Neural progenitor cell (in vitro differentiated cells): Measurements from ENCODE around the gene IGSF9. TPM values are rescaled to one million over a fixed set of nuclear protein-coding genes. Genes with fewer than 3 reads are reported as not detected.

Source experiments
- DNase-seq: peaks from one replicate; pipeline ENCODE4 v3.0.0-alpha.2; 2016; ENCODE audit warnings: low spot score
- H2AFZ ChIP-seq: fragments of 200-600 bp; sonication (generic); replicated peaks from 2 replicates; pipeline ENCODE4 v1.6.1; 2016; ENCODE audit warnings: antibody characterized with exemption
- H3F3A ChIP-seq: fragments of 200-600 bp; sonication (generic); 2 replicates; pipeline ENCODE4 v1.6.1; 2016; ENCODE audit warnings: antibody characterized with exemption, low read depth
- H3K27ac ChIP-seq: fragments of 200-600 bp; sonication (generic); 2 replicates; pipeline ENCODE4 v1.5.1; 2016; ENCODE audit warnings: mild to moderate bottlenecking
- H3K27me3 ChIP-seq: fragments of 200-600 bp; sonication (generic); 2 replicates; pipeline ENCODE4 v1.6.1; 2016; ENCODE audit warnings: mild to moderate bottlenecking, moderate library complexity
- H3K36me3 ChIP-seq: fragments of 200-600 bp; sonication (generic); 2 replicates; pipeline ENCODE4 v1.5.1; 2016
- H3K4me1 ChIP-seq: fragments of 200-600 bp; sonication (generic); 2 replicates; pipeline ENCODE4 v1.6.1; 2016; ENCODE audit warnings: mixed run types
- H3K4me2 ChIP-seq: fragments of 200-600 bp; sonication (generic); 2 replicates; pipeline ENCODE4 v1.6.1; 2016
- H3K4me3 ChIP-seq: fragments of 200-600 bp; sonication (generic); 2 replicates; pipeline ENCODE4 v1.5.1; 2016
- H3K79me2 ChIP-seq: fragments of 200-600 bp; sonication (generic); 2 replicates; pipeline ENCODE4 v1.6.1; 2016; ENCODE audit warnings: low read depth
- H3K9ac ChIP-seq: fragments of 200-600 bp; sonication (generic); 2 replicates; pipeline ENCODE4 v1.6.1; 2016
- H3K9me3 ChIP-seq: fragments of 200-600 bp; sonication (generic); 2 replicates; pipeline ENCODE4 v1.5.1; 2016; ENCODE audit warnings: low read depth
- H4K20me1 ChIP-seq: fragments of 200-600 bp; sonication (generic); 2 replicates; pipeline ENCODE4 v1.6.1; 2016; ENCODE audit warnings: low read depth
- H3K27ac Mint-ChIP-seq: 3 replicates; pipeline ENCODE4 v1.8.0; 2021; ENCODE audit warnings: mixed read lengths
- H3K27me3 Mint-ChIP-seq: 2 replicates; pipeline ENCODE4 v1.8.0; 2022; ENCODE audit warnings: low read depth, mild to moderate bottlenecking, inconsistent platforms, moderate library complexity, mixed read lengths; ENCODE audit not compliant: insufficient read depth
- H3K36me3 Mint-ChIP-seq: 3 replicates; pipeline ENCODE4 v1.8.0; 2021; ENCODE audit warnings: mixed read lengths
- H3K4me1 Mint-ChIP-seq: 3 replicates; pipeline ENCODE4 v1.8.0; 2021; ENCODE audit warnings: mixed read lengths
- H3K4me3 Mint-ChIP-seq: 3 replicates; pipeline ENCODE4 v1.8.0; 2021; ENCODE audit warnings: mild to moderate bottlenecking, moderate library complexity, mixed read lengths
- H3K9me3 Mint-ChIP-seq: 3 replicates; pipeline ENCODE4 v1.8.0; 2020; ENCODE audit warnings: mixed read lengths
- EZH2 ChIP-seq: fragments of 200-600 bp; sonication (generic); IDR thresholded peaks from 2 replicates; pipeline ENCODE4 v1.6.1; 2017; ENCODE audit warnings: antibody characterized with exemption, mild to moderate bottlenecking, moderate library complexity
- EZH2phosphoT487 ChIP-seq: fragments of 200-600 bp; sonication (generic); IDR thresholded peaks from 2 replicates; pipeline ENCODE4 v1.6.1; 2017; ENCODE audit warnings: antibody characterized with exemption
- total RNA-seq: library from RNA; depleted of rRNA; stranded (reverse); fragments of >200 nt; gene quantifications from 2 replicates; pipeline ENCODE4 v1.2.3, GENCODE V29; 2015; ENCODE audit warnings: low replicate concordance
- TF ChIP-seq, protein P1 (sequence below): fragments of 200-600 bp; sonication (generic); IDR thresholded peaks from 2 replicates; pipeline ENCODE4 v1.5.1; 2017; ENCODE audit warnings: antibody characterized with exemption, mild to moderate bottlenecking

IGSF9 gene
- total RNA-seq, 1 donor from 2014 or later, result 3.3 TPM

DNA sequence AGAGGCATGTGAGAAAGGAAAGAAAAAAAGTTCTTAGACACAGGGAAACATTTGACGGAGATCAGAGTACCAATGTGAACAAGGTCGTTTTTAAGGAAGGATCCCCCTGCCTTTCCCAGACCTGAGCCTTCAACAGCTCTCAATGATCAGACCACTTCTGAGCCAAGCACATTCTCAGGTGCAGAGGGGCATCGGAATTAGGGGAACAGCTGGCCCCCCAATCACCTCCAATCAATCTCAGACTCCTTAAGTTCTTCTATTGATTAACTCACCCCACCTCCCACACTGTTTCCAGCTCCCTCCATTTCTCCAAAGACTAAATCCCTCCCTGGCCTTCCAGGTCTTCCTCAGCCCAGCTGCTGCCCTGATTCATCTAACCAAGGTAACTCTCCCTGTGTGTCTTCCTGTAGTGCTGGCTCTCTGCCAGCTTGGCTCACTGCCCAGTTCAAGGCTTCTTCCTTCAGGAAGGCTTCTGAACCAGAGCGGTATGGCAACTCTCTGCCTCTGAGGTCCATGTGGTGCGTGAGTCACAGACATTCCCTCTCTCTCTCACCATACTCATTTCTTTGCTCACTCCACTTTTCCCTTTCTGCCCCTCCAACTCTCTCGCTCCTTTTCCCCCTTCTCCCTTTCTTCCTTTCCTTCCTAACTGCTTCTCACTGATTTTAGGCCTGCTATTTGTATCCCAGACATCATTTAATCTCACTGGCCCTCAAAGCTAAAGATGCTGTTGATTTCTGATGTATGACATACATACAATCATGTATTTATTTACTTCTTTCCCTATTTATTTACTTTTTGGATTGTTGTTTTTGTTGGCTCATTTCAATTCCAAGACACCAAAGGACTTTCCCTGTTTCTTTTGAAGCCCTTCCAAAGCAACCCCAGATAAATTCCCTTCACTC is 63.5 kb downstream of the IGSF9 start:
- Histone ChIP-seq H3K36me3 (no peaks in the 10 kb centered on the region), H3F3A (no peaks in the 10 kb centered on the region), H3K4me1 (no peaks in the 10 kb centered on the region), H3K27me3 (no peaks in the 10 kb centered on the region), H3K27ac (no peak overlapping the region), H3K4me3 (no peak overlapping the region), H3K79me2 (no peaks in the 10 kb centered on the region), H3K4me2 (no peak overlapping the region), H3K9me3 (no peaks in the 10 kb centered on the region), H2AFZ (no peak overlapping the region), H4K20me1 (no peaks in the 10 kb centered on the region), H3K9ac (no peak overlapping the region)
- H3K36me3 Mint-ChIP-seq, result no peaks in the 10 kb centered on the region
- no peaks in the 10 kb centered on the region for H3K4me1 Mint-ChIP-seq
- DNase-seq, result no peak
- H3K4me3 Mint-ChIP-seq, result no peak overlapping the region
- no peak for TF ChIP-seq EZH2phosphoT487
- TF ChIP-seq, protein P1, sequence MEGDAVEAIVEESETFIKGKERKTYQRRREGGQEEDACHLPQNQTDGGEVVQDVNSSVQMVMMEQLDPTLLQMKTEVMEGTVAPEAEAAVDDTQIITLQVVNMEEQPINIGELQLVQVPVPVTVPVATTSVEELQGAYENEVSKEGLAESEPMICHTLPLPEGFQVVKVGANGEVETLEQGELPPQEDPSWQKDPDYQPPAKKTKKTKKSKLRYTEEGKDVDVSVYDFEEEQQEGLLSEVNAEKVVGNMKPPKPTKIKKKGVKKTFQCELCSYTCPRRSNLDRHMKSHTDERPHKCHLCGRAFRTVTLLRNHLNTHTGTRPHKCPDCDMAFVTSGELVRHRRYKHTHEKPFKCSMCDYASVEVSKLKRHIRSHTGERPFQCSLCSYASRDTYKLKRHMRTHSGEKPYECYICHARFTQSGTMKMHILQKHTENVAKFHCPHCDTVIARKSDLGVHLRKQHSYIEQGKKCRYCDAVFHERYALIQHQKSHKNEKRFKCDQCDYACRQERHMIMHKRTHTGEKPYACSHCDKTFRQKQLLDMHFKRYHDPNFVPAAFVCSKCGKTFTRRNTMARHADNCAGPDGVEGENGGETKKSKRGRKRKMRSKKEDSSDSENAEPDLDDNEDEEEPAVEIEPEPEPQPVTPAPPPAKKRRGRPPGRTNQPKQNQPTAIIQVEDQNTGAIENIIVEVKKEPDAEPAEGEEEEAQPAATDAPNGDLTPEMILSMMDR, result no peak
- TF ChIP-seq EZH2, result no peak
- H3K27me3 Mint-ChIP-seq, result peaks cover 4% of the 10 kb centered on the region
- no peak overlapping the region for H3K27ac Mint-ChIP-seq
- H3K9me3 Mint-ChIP-seq, result no peaks in the 10 kb centered on the region

DNA sequence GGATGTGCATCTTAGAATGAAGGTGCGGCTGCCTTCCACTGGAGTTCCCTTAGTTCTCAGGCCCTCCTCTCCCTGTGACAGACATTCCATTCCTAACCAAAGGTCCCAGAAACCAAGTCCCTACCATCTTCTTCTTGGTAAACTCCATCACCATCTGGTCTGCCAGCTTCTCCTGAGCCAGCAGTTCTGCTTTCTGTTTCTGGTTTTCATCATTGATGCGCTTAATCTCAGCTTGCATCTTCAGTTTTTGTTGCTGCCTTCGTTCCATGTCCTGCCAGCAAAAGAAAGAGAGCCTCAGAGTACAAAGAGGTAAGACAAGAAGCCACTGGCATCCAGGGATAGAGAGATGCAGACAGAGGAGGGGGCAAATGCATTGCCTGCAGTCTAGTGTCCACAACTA is 65.0 kb downstream of the IGSF9 start:
- no peak for DNase-seq
- Mint-ChIP-seq H3K27ac (no peak overlapping the region), H3K27me3 (peaks cover 2% of the 10 kb centered on the region), H3K4me3 (no peak overlapping the region), H3K4me1 (no peaks in the 10 kb centered on the region), H3K36me3 (no peaks in the 10 kb centered on the region), H3K9me3 (no peaks in the 10 kb centered on the region)
- Histone ChIP-seq H3K27me3 (no peaks in the 10 kb centered on the region), H3K27ac (no peak overlapping the region), H3F3A (no peaks in the 10 kb centered on the region), H3K4me2 (no peak overlapping the region), H4K20me1 (no peaks in the 10 kb centered on the region), H3K4me1 (no peaks in the 10 kb centered on the region), H2AFZ (no peak overlapping the region), H3K9me3 (no peaks in the 10 kb centered on the region), H3K9ac (no peak overlapping the region), H3K36me3 (no peaks in the 10 kb centered on the region), H3K4me3 (no peak overlapping the region), H3K79me2 (no peaks in the 10 kb centered on the region)
- TF ChIP-seq, protein P1, result no peak
- TF ChIP-seq EZH2phosphoT487 (no peak), EZH2 (no peak)

DNA sequence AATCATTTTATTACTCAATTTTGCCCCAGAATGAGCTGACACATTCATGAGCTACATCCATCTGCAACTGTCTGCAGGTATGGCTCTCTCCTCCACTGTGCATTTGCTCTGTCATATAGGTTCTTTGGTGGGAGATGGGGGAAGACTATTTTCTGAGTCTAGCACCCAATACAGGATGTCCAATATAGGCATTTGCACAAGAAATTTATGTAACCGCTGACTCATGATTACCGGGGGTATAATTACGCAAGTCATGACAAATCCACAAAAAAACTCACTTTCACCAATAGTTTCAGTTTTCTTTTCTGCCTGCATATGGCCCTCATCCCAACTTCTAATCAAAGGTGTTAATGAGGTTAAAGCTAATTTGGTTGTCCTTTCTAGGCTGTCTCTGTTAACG is 65.4 kb downstream of the IGSF9 start:
- no peaks in the 10 kb centered on the region for H3K36me3 ChIP-seq
- no peaks in the 10 kb centered on the region for H3K27me3 ChIP-seq
- no peaks in the 10 kb centered on the region for H3K4me1 ChIP-seq
- no peak for DNase-seq
- Mint-ChIP-seq H3K27me3 (peaks cover 4% of the 10 kb centered on the region), H3K9me3 (no peaks in the 10 kb centered on the region), H3K4me3 (no peak overlapping the region), H3K4me1 (no peaks in the 10 kb centered on the region), H3K36me3 (no peaks in the 10 kb centered on the region), H3K27ac (no peak overlapping the region)
- no peaks in the 10 kb centered on the region for H3K79me2 ChIP-seq
- no peaks in the 10 kb centered on the region for H3F3A ChIP-seq
- TF ChIP-seq EZH2 (no peak), EZH2phosphoT487 (no peak)
- TF ChIP-seq, protein P1, result no peak
- H3K9ac ChIP-seq, result no peak overlapping the region
- H3K27ac ChIP-seq, result no peak overlapping the region
- H3K4me3 ChIP-seq, result no peak overlapping the region
- no peak overlapping the region for H3K4me2 ChIP-seq
- no peaks in the 10 kb centered on the region for H4K20me1 ChIP-seq
- no peaks in the 10 kb centered on the region for H3K9me3 ChIP-seq
- no peak overlapping the region for H2AFZ ChIP-seq
